HEK293 (cell line): Measurements from ENCODE around the gene ANKRD23.

Experiments used
- CTCF ChIA-PET: fragments of 350-600 bp; formaldehyde crosslinking; extraction: SDS; loops from one replicate; lab custom pipeline; 2021; ENCODE audit warnings: antibody characterized with exemption; lab: Yijun Ruan, JAX
- POLR2A ChIA-PET: fragments of 300-600 bp; formaldehyde crosslinking; extraction: SDS; loops from one replicate; lab custom pipeline; 2020; ENCODE audit warnings: antibody characterized with exemption, inconsistent platforms; lab: Yijun Ruan, JAX
- H3K27ac ChIP-seq: fragments of 200-500 bp; sonication (Bioruptor generic); 2 replicates; pipeline ENCODE4 v1.5.1; 2014; ENCODE audit warnings: low read depth, low read length, control low read depth, inconsistent platforms; ENCODE audit errors: extremely low read depth
- H3K36me3 ChIP-seq, 2 experiments: fragments of 200-500 bp in 1 of 2; sonication (Bioruptor generic) in 1 of 2; 1 replicate in 1 of 2; 2 replicates in 1 of 2; pipeline ENCODE4 v1.5.1; 2014 to 2017; ENCODE audit warnings: inconsistent platforms in 2 of 2, low read length in 2 of 2; ENCODE audit not compliant: control insufficient read depth in 2 of 2, insufficient read depth in 1 of 2
- H3K4me1 ChIP-seq: fragments of 200-500 bp; sonication (Bioruptor generic); 2 replicates; pipeline ENCODE4 v1.5.1; 2014; ENCODE audit warnings: mild to moderate bottlenecking, low read length, inconsistent platforms; ENCODE audit not compliant: control insufficient read depth, insufficient read depth
- H3K4me3 ChIP-seq: 2 replicates; pipeline ENCODE4 v1.5.1; 2011; ENCODE audit warnings: low read depth, mild to moderate bottlenecking, control low read depth, low read length, moderate library complexity
- H3K9me3 ChIP-seq: fragments of 200-500 bp; sonication (Bioruptor generic); 2 replicates; pipeline ENCODE4 v1.5.1; 2014; ENCODE audit warnings: low read depth, low read length, inconsistent platforms; ENCODE audit not compliant: control insufficient read depth, insufficient read depth
- GLI4 ChIP-seq: fragments of 450-650 bp; formaldehyde crosslinking; IDR thresholded peaks from 2 replicates; pipeline ENCODE4 v1.5.1; 2016; ENCODE audit warnings: missing biosample characterization, missing genetic modification characterization
- GLIS1 ChIP-seq: fragments of 450-650 bp; formaldehyde crosslinking; IDR thresholded peaks from 2 replicates; pipeline ENCODE4 v1.5.1; 2016; ENCODE audit warnings: missing biosample characterization, missing genetic modification characterization
- GLIS2 ChIP-seq: fragments of 450-650 bp; formaldehyde crosslinking; IDR thresholded peaks from 2 replicates; pipeline ENCODE4 v1.5.1; 2016; ENCODE audit warnings: missing biosample characterization, missing genetic modification characterization
- HOXA7 ChIP-seq: sonication (generic); formaldehyde crosslinking; IDR thresholded peaks from 2 replicates; pipeline ENCODE4 v1.8.1; 2022; ENCODE audit warnings: missing genetic modification reagents, borderline replicate concordance
- REST ChIP-seq: fragments of 450-650 bp; formaldehyde crosslinking; IDR thresholded peaks from 2 replicates; pipeline ENCODE4 v1.5.1; 2016; ENCODE audit warnings: missing biosample characterization, missing genetic modification characterization
- ZBTB1 ChIP-seq: fragments of 450-650 bp; formaldehyde crosslinking; IDR thresholded peaks from 2 replicates; pipeline ENCODE4 v1.5.1; 2016; ENCODE audit warnings: missing biosample characterization, missing genetic modification characterization
- ZIC2 ChIP-seq: fragments of 450-650 bp; formaldehyde crosslinking; IDR thresholded peaks from 2 replicates; pipeline ENCODE4 v1.5.1; 2016; ENCODE audit warnings: missing biosample characterization, missing genetic modification characterization
- ZNF133 ChIP-seq: fragments of 450-650 bp; formaldehyde crosslinking; IDR thresholded peaks from 2 replicates; pipeline ENCODE4 v1.5.1; 2016; ENCODE audit warnings: missing biosample characterization, missing genetic modification characterization
- ZNF140 ChIP-seq: fragments of 450-650 bp; formaldehyde crosslinking; IDR thresholded peaks from 2 replicates; pipeline ENCODE4 v1.5.1; 2016; ENCODE audit warnings: missing biosample characterization, missing genetic modification characterization
- ZNF202 ChIP-seq: fragments of 450-650 bp; formaldehyde crosslinking; IDR thresholded peaks from 2 replicates; pipeline ENCODE4 v1.5.1; 2016; ENCODE audit warnings: missing biosample characterization, missing genetic modification characterization, borderline replicate concordance
- ZNF341 ChIP-seq: fragments of 450-650 bp; formaldehyde crosslinking; IDR thresholded peaks from 2 replicates; pipeline ENCODE4; 2016; ENCODE audit warnings: low read depth, missing biosample characterization, missing genetic modification characterization
- ZNF423 ChIP-seq: fragments of 450-650 bp; formaldehyde crosslinking; IDR thresholded peaks from 2 replicates; pipeline ENCODE4 v1.5.1; 2016; ENCODE audit warnings: missing biosample characterization, missing genetic modification characterization
- ZNF433 ChIP-seq: fragments of 450-650 bp; formaldehyde crosslinking; IDR thresholded peaks from 2 replicates; pipeline ENCODE4 v1.5.1; 2016; ENCODE audit warnings: missing biosample characterization, missing genetic modification characterization, low read depth
- ZNF518A ChIP-seq: fragments of 450-650 bp; formaldehyde crosslinking; conservative IDR thresholded peaks from 2 replicates; pipeline ENCODE4 v1.5.1; 2016; ENCODE audit warnings: low read depth, missing biosample characterization, missing genetic modification characterization
- ZNF561 ChIP-seq: fragments of 450-650 bp; IDR thresholded peaks from 2 replicates; pipeline ENCODE4 v1.5.1; 2018; ENCODE audit warnings: missing biosample characterization, missing genetic modification characterization, borderline replicate concordance
- ZNF629 ChIP-seq: fragments of 450-650 bp; formaldehyde crosslinking; IDR thresholded peaks from 2 replicates; pipeline ENCODE4 v1.5.1; 2017; ENCODE audit warnings: missing biosample characterization, missing genetic modification characterization
- ZNF645 ChIP-seq: fragments of 450-650 bp; formaldehyde crosslinking; IDR thresholded peaks from 2 replicates; pipeline ENCODE4; 2016; ENCODE audit warnings: missing biosample characterization, missing genetic modification characterization
- ZSCAN5A ChIP-seq: fragments of 450-650 bp; formaldehyde crosslinking; IDR thresholded peaks from 2 replicates; pipeline ENCODE4 v1.5.1; 2016; ENCODE audit warnings: missing biosample characterization, missing genetic modification characterization

Gene ANKRD23

GRCh38 chr2:96795076-96795475, 48.7 kb downstream of the ANKRD23 start:
- Histone ChIP-seq H3K27ac (no peak overlapping the region), H3K4me1 (no peaks in the 10 kb centered on the region), H3K36me3 (peaks cover 0 to 32% of the 10 kb centered on the region in 2 experiments; a peak in 1 of 3 replicates), H3K9me3 (no peaks in the 10 kb centered on the region), H3K4me3 (no peak overlapping the region)
- TF ChIP-seq ZNF341 (tag by site-specific recombination) (no peak), ZNF629 (tag by site-specific recombination) (no peak), GLIS2 (tag by site-specific recombination) (no peak), ZNF202 (no peak), ZNF645 (no peak), ZBTB1 (tag by site-specific recombination) (no peak), GLI4 (tag by site-specific recombination) (no peak), ZNF561 (tag by site-specific recombination) (no peak), HOXA7 (CRISPR knock-in tag) (no peak)
- ChIA-PET CTCF (no interaction called here), POLR2A (no interaction called here)

GRCh38 chr2:96792772-96793749, 50.8 kb downstream of the ANKRD23 start:
- Histone ChIP-seq H3K9me3 (no peaks in the 10 kb centered on the region), H3K36me3 (peaks cover 0 to 13% of the 10 kb centered on the region in 2 experiments; a peak in 1 of 3 replicates), H3K4me1 (peaks cover 7% of the 10 kb centered on the region)
- peak; percentile 15; the same call in 1 of the 2 replicates for TF ChIP-seq GLIS1
- no peak for TF ChIP-seq ZNF433 (tag by site-specific recombination)
- 0 out of 2 replicates have a peak, but pooled peaks have one; percentile 35 for TF ChIP-seq ZNF423 (tag by site-specific recombination)
- TF ChIP-seq ZNF140 (tag by site-specific recombination): no peak
- TF ChIP-seq GLIS2 (tag by site-specific recombination): 0 out of 2 replicates have a peak, but pooled peaks have one; percentile 27
- TF ChIP-seq REST: no peak
- TF ChIP-seq ZSCAN5A (tag by site-specific recombination): no peak
- TF ChIP-seq ZNF518A (tag by site-specific recombination): no peak
- no peak for TF ChIP-seq ZNF133
- TF ChIP-seq ZIC2: peak; percentile 21; the same call in 1 of the 2 replicates
- TF ChIP-seq, all 188 proteins: peak for 4
- ChIA-PET POLR2A (interaction anchor here (0.5 to 0.6 kb wide), 2 partner anchors 23 to 171 kb away, joined by 3 read pairs; partner anchors contain the start of gene CNNM3), CTCF (no interaction called here)
- no peak overlapping the region for H3K27ac ChIP-seq
- H3K4me3 ChIP-seq: no peak overlapping the region
